H1 (cell line): ENCODE measurements around the gene JUN. TPM values are rescaled to one million over a fixed set of nuclear protein-coding genes. Genes with fewer than 3 reads are reported as not detected.

Source experiments
- CTCF ChIA-PET: fragments of 300-600 bp; sonication (Branson Sonifier 250); formaldehyde crosslinking; loops from one replicate; lab custom pipeline; 2021; ENCODE audit not compliant: partially characterized antibody; lab: Charles Lee
- POLR2A ChIA-PET: fragments of 300-600 bp; sonication (Branson Sonifier 250); formaldehyde crosslinking; loops from one replicate; lab custom pipeline; 2021; ENCODE audit warnings: inconsistent platforms; ENCODE audit not compliant: partially characterized antibody; lab: Charles Lee
- DNase-seq, 2 experiments: peaks; one replicate each; pipeline versions ENCODE4 v3.0.0 to v3.0.0-alpha.2; 2010 to 2022; ENCODE audit warnings: low spot score in 2 of 2, low read depth in 1 of 2, mixed read lengths in 1 of 2
- FAIRE-seq: peaks from 2 replicates; lab custom pipeline; 2011; peaks lifted over from hg19 to GRCh38; lab: Jason Lieb, UNC
- H2AFZ ChIP-seq: 2 replicates; pipeline ENCODE4 v1.8.1; 2012; ENCODE audit warnings: low read length, inconsistent platforms
- H2AK5ac ChIP-seq: 2 replicates; pipeline ENCODE4 v1.6.1; 2013; ENCODE audit warnings: low read depth, low read length
- H2BK120ac ChIP-seq: replicated peaks from 2 replicates; pipeline ENCODE3; 2013; ENCODE audit warnings: low read depth, low read length, inconsistent platforms
- H2BK12ac ChIP-seq: 2 replicates; pipeline ENCODE4 v1.6.1; 2013; ENCODE audit warnings: low read depth, low read length
- H2BK15ac ChIP-seq: 2 replicates; pipeline ENCODE4 v1.6.1; 2013; ENCODE audit warnings: low read length
- H2BK20ac ChIP-seq: 2 replicates; pipeline ENCODE4 v1.6.1; 2013; ENCODE audit warnings: low read length
- H2BK5ac ChIP-seq: 2 replicates; pipeline ENCODE4 v1.6.1; 2013; ENCODE audit warnings: low read depth, low read length
- H3K14ac ChIP-seq: 2 replicates; pipeline ENCODE4 v1.6.1; 2013; ENCODE audit warnings: inconsistent platforms; ENCODE audit not compliant: insufficient read length
- H3K18ac ChIP-seq: 2 replicates; pipeline ENCODE4 v1.6.1; 2013; ENCODE audit warnings: low read length; ENCODE audit errors: extremely low read depth
- H3K23ac ChIP-seq: 2 replicates; pipeline ENCODE4 v1.6.1; 2013; ENCODE audit warnings: inconsistent platforms; ENCODE audit not compliant: insufficient read length
- H3K23me2 ChIP-seq: 2 replicates; pipeline ENCODE4 v1.6.1; 2013; ENCODE audit warnings: low read depth, low read length
- H3K27ac ChIP-seq: 2 replicates; pipeline ENCODE4 v1.6.1; 2011; ENCODE audit warnings: low read depth, low read length, inconsistent platforms
- H3K27me3 ChIP-seq, 4 experiments: replicated peaks in 1 of 4; 1 replicate in 1 of 4; 2 replicates in 3 of 4; pipeline versions ENCODE4 v1.6.1 to v1.8.1; 2011 to 2013; ENCODE audit warnings: low read length in 3 of 4, mild to moderate bottlenecking in 3 of 4, inconsistent platforms in 2 of 4, mixed read lengths in 2 of 4, moderate library complexity in 1 of 4; ENCODE audit not compliant: control insufficient read depth in 3 of 4, insufficient read depth in 3 of 4; ENCODE audit errors: extremely low read depth in 1 of 4
- H3K36me3 ChIP-seq, 4 experiments: 2 replicates each; pipeline versions ENCODE4 v1.6.1 to v1.8.1; 2011 to 2013; ENCODE audit warnings: mild to moderate bottlenecking in 4 of 4, low read length in 3 of 4, moderate library complexity in 2 of 4, control low read depth in 1 of 4, inconsistent platforms in 1 of 4; ENCODE audit not compliant: insufficient read depth in 4 of 4, control insufficient read depth in 2 of 4
- H3K4ac ChIP-seq: replicated peaks from 2 replicates; pipeline ENCODE3; 2013; ENCODE audit warnings: low read length, low read depth, mixed read lengths, inconsistent platforms; ENCODE audit not compliant: insufficient read length
- H3K4me1 ChIP-seq, 4 experiments: replicated peaks in 1 of 4; 1 replicate in 1 of 4; 2 replicates in 3 of 4; pipeline versions ENCODE4 v1.6.1 to v1.8.1; 2011 to 2013; ENCODE audit warnings: low read length in 3 of 4, inconsistent platforms in 2 of 4, mixed read lengths in 1 of 4; ENCODE audit not compliant: insufficient read depth in 4 of 4, control insufficient read depth in 3 of 4
- H3K4me2 ChIP-seq, 2 experiments: 2 replicates each; pipeline versions ENCODE4 v1.6.1 to v1.8.1; 2011 to 2013; ENCODE audit warnings: low read depth in 2 of 2, low read length in 2 of 2, control low read depth in 1 of 2, inconsistent platforms in 1 of 2, mild to moderate bottlenecking in 1 of 2; ENCODE audit not compliant: insufficient read depth in 1 of 2
- H3K4me3 ChIP-seq, 4 experiments: fragments of 200-600, 300-600 bp in 1 of 4; sonication (generic), shearing (Covaris generic), sonication (Bioruptor Twin) in 1 of 4; 2 replicates each; pipeline versions ENCODE4 v1.5.1 to v1.8.1; 2011 to 2016; ENCODE audit warnings: low read length in 4 of 4, low read depth in 3 of 4, control low read depth in 2 of 4, inconsistent platforms in 2 of 4, mild to moderate bottlenecking in 2 of 4, mixed read lengths in 1 of 4, moderate library complexity in 1 of 4; ENCODE audit not compliant: insufficient read depth in 2 of 4; ENCODE audit errors: extremely low read depth in 1 of 4
- H3K56ac ChIP-seq: replicated peaks from 2 replicates; pipeline ENCODE3; 2013; ENCODE audit warnings: low read depth, mild to moderate bottlenecking, mixed read lengths, low read length, inconsistent platforms; ENCODE audit not compliant: insufficient read length
- H3K79me1 ChIP-seq: 2 replicates; pipeline ENCODE4 v1.6.1; 2013; ENCODE audit warnings: low read depth, low read length, control low read depth
- H3K79me2 ChIP-seq, 2 experiments: 2 replicates each; pipeline versions ENCODE4 v1.6.1 to v1.8.1; 2012 to 2013; ENCODE audit warnings: low read length in 2 of 2, mild to moderate bottlenecking in 2 of 2, inconsistent platforms in 1 of 2; ENCODE audit not compliant: insufficient read depth in 2 of 2, control insufficient read depth in 1 of 2
- H3K9ac ChIP-seq, 4 experiments: replicated peaks in 1 of 4; 1 replicate in 1 of 4; 2 replicates in 3 of 4; pipeline versions ENCODE4 v1.6.1 to v1.8.1; 2011 to 2013; ENCODE audit warnings: low read depth in 3 of 4, low read length in 3 of 4, control low read depth in 2 of 4, mild to moderate bottlenecking in 2 of 4, moderate library complexity in 2 of 4, inconsistent platforms in 1 of 4; ENCODE audit errors: extremely low read depth in 1 of 4
- H3K9me3 ChIP-seq, 2 experiments: 2 replicates each; pipeline versions ENCODE4 v1.6.1 to v1.8.1; 2012 to 2013; ENCODE audit warnings: mild to moderate bottlenecking in 2 of 2, moderate library complexity in 2 of 2, control low read depth in 1 of 2, inconsistent platforms in 1 of 2, low read depth in 1 of 2, low read length in 1 of 2, mixed read lengths in 1 of 2; ENCODE audit not compliant: insufficient read depth in 2 of 2
- H4K20me1 ChIP-seq, 2 experiments: replicated peaks in 1 of 2; 2 replicates each; pipeline versions ENCODE3 to v1.8.1; 2011 to 2013; ENCODE audit warnings: inconsistent platforms in 2 of 2, low read length in 2 of 2, mild to moderate bottlenecking in 1 of 2; ENCODE audit not compliant: insufficient read depth in 2 of 2, control insufficient read depth in 1 of 2
- H4K5ac ChIP-seq: 2 replicates; pipeline ENCODE4 v1.6.1; 2013; ENCODE audit warnings: low read length, low read depth, mixed read lengths, inconsistent platforms; ENCODE audit not compliant: insufficient read length
- H4K8ac ChIP-seq: 2 replicates; pipeline ENCODE4 v1.8.0; 2013; ENCODE audit warnings: mild to moderate bottlenecking, moderate library complexity, low read length, inconsistent platforms; ENCODE audit not compliant: insufficient read depth; ENCODE audit errors: extremely low read depth
- H4K91ac ChIP-seq: replicated peaks from 2 replicates; pipeline ENCODE3; 2013; ENCODE audit warnings: low read length, mixed read lengths, inconsistent platforms; ENCODE audit not compliant: insufficient read length
- CEBPB ChIP-seq: IDR thresholded peaks from 2 replicates; pipeline ENCODE4 v1.6.1; 2012; ENCODE audit warnings: low read depth, low read length
- EGR1 ChIP-seq: IDR thresholded peaks from 2 replicates; pipeline ENCODE4 v1.6.1; 2011; ENCODE audit warnings: low read depth, low read length, borderline replicate concordance
- KDM4A ChIP-seq: IDR thresholded peaks from one replicate; pipeline ENCODE4 v1.7.1; 2012; ENCODE audit warnings: low read depth, mild to moderate bottlenecking, moderate library complexity, low read length, inconsistent platforms; ENCODE audit not compliant: severe bottlenecking
- NANOG ChIP-seq: IDR thresholded peaks from 2 replicates; pipeline ENCODE4 v1.6.1; 2011; ENCODE audit warnings: low read length, low read depth, mild to moderate bottlenecking, inconsistent platforms; ENCODE audit not compliant: insufficient read depth, poor library complexity, severe bottlenecking
- RAD21 ChIP-seq, 2 experiments: IDR thresholded peaks in 1 of 2; conservative IDR thresholded peaks in 1 of 2; 2 replicates each; pipeline ENCODE4 v1.6.1; 2011; ENCODE audit warnings: low read depth in 2 of 2, low read length in 2 of 2, improper control_type of control experiment in 1 of 2, inconsistent platforms in 1 of 2, mild to moderate bottlenecking in 1 of 2, moderate library complexity in 1 of 2
- SIX5 ChIP-seq: IDR thresholded peaks from 2 replicates; pipeline ENCODE4 v1.6.1; 2011; ENCODE audit warnings: mild to moderate bottlenecking, low read depth, low read length
- SP4 ChIP-seq: IDR thresholded peaks from 2 replicates; pipeline ENCODE4 v1.6.1; 2012; ENCODE audit warnings: low read length, inconsistent platforms
- TAF7 ChIP-seq: optimal IDR thresholded peaks from 2 replicates; pipeline ENCODE3; 2011; ENCODE audit warnings: low read depth, mild to moderate bottlenecking, inconsistent platforms, low read length, moderate library complexity, borderline replicate concordance
- TEAD4 ChIP-seq: IDR thresholded peaks from 2 replicates; pipeline ENCODE4 v1.6.1; 2012; ENCODE audit warnings: low read depth, low read length, inconsistent platforms, mixed read lengths
- WGBS, 2 experiments: shearing (Covaris generic) in 1 of 2; methylation state at CpG; one replicate each; pipeline versions ENCODE4 v1.1.6 to v1.1.7; 2013 to 2015; ENCODE audit warnings: low lambda C conversion rate in 2 of 2, mixed read lengths in 2 of 2, inconsistent platforms in 1 of 2, low coverage in 1 of 2, missing lambda C conversion rate in 1 of 2; ENCODE audit not compliant: insufficient replicate concordance in 2 of 2, insufficient coverage in 1 of 2, insufficient read length in 1 of 2; ENCODE audit errors: extremely low coverage in 1 of 2, missing lambda C conversion rate in 1 of 2; 5-methylcytosine and 5-hydroxymethylcytosine counted together
- polyA plus RNA-seq, 7 experiments: library from polyadenylated mRNA; depleted of rRNA in 3 of 7; stranded (reverse) in 5 of 7; unstranded in 2 of 7; fragments of >200 nt in 5 of 7; fragments of 200-250 nt in 2 of 7; gene quantifications; 1 replicate in 5 of 7; 2 replicates in 1 of 7; 4 replicates in 1 of 7; pipeline versions ENCODE4 v1.2.1 to v1.2.3, GENCODE V29; 2011 to 2013; ENCODE audit warnings: missing spikeins in 2 of 7, mixed read lengths in 2 of 7
- total RNA-seq: library from RNA; stranded (reverse); fragmentation: NEBNext Ultra II Directional; extraction: Animal tissue kit (Norgen Biotek cat#: 25700); gene quantifications from 2 replicates; pipeline ENCODE4 v1.2.1, GENCODE V29; 2021
- TF ChIP-seq, protein P1 (sequence below), 3 experiments: IDR thresholded peaks; 1 replicate in 2 of 3; 2 replicates in 1 of 3; pipeline versions ENCODE4 v1.5.1 to v1.6.1; 2011; ENCODE audit warnings: low read length in 3 of 3, mild to moderate bottlenecking in 3 of 3, inconsistent platforms in 2 of 3, low read depth in 1 of 3, moderate library complexity in 1 of 3; ENCODE audit not compliant: insufficient read depth in 1 of 3; ENCODE audit errors: control extremely low read depth in 1 of 3
- TF ChIP-seq, protein P2 (sequence below): IDR thresholded peaks from 2 replicates; pipeline ENCODE4 v1.6.1; 2012; ENCODE audit warnings: inconsistent platforms

Gene JUN
- total and polyA plus RNA-seq, 2 of the 8 experiments (the other 6 are each of a cell fraction or from before 2014, with no cell fraction given) = 4.4 to 10.9 TPM

DNA sequence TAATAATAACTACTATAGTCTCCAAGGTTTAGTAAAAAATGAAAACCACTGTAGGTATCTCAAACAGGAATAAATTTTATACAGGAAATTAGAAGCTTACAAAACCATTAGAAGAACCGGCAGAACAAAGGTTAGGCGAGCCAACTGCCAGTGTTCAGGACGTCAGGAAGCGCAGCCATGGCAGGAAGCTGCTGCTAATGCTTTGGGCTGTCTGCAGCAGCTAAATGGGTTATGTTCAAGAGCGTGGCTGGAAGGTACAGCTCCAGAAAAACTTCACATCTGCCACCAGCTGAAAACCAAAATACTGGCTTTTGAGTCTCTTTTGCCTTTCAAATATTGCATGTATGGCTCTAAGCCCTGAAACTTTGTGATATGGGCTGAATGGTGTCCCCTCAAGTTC lies 48.3 kb downstream of the JUN start:
- no peak overlapping the region for H4K8ac ChIP-seq
- H2AK5ac ChIP-seq = no peak overlapping the region
- no peak overlapping the region for H4K5ac ChIP-seq
- no peak for DNase-seq
- WGBS, 2 experiments = 91% methylated on average over 5 of the region's 5 CpGs; no CpG with 5 or more reads in 1 of the 2 experiments
- H2BK15ac ChIP-seq = no peak overlapping the region
- H2BK120ac ChIP-seq = no peak overlapping the region
- ChIA-PET CTCF (interaction anchor here (0.7 kb wide), 1 partner anchor 1024 kb away, joined by 3 read pairs; no protein-coding TSS in a partner anchor), POLR2A (no interaction called here)
- no peak overlapping the region for H3K23ac ChIP-seq
- H2BK12ac ChIP-seq = no peak overlapping the region
- H3K18ac ChIP-seq = no peak overlapping the region
- H2BK20ac ChIP-seq = no peak overlapping the region
- H4K91ac ChIP-seq = no peak overlapping the region
- no peaks in the 10 kb centered on the region for H3K27me3 ChIP-seq
- FAIRE-seq = no peak
- no peaks in the 10 kb centered on the region for H3K79me2 ChIP-seq
- H3K14ac ChIP-seq = no peak overlapping the region
- no peaks in the 10 kb centered on the region for H3K4me1 ChIP-seq
- no peak overlapping the region for H3K27ac ChIP-seq
- no peak overlapping the region for H3K4me3 ChIP-seq
- no peak overlapping the region for H3K4me2 ChIP-seq
- no peaks in the 10 kb centered on the region for H3K9me3 ChIP-seq
- no peak overlapping the region for H3K9ac ChIP-seq
- H3K4ac ChIP-seq = no peak overlapping the region
- no peak overlapping the region for H3K56ac ChIP-seq
- H3K36me3 ChIP-seq = no peaks in the 10 kb centered on the region
- H2BK5ac ChIP-seq = no peak overlapping the region
- H2AFZ ChIP-seq = no peak overlapping the region
- H3K79me1 ChIP-seq = no peaks in the 10 kb centered on the region
- no peaks in the 10 kb centered on the region for H3K23me2 ChIP-seq
- no peaks in the 10 kb centered on the region for H4K20me1 ChIP-seq
- TF ChIP-seq, protein P1, sequence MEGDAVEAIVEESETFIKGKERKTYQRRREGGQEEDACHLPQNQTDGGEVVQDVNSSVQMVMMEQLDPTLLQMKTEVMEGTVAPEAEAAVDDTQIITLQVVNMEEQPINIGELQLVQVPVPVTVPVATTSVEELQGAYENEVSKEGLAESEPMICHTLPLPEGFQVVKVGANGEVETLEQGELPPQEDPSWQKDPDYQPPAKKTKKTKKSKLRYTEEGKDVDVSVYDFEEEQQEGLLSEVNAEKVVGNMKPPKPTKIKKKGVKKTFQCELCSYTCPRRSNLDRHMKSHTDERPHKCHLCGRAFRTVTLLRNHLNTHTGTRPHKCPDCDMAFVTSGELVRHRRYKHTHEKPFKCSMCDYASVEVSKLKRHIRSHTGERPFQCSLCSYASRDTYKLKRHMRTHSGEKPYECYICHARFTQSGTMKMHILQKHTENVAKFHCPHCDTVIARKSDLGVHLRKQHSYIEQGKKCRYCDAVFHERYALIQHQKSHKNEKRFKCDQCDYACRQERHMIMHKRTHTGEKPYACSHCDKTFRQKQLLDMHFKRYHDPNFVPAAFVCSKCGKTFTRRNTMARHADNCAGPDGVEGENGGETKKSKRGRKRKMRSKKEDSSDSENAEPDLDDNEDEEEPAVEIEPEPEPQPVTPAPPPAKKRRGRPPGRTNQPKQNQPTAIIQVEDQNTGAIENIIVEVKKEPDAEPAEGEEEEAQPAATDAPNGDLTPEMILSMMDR (IDR thresholded peaks at IDR 0.05; ENCODE audit: control extremely low read depth in 1 of 3, insufficient read depth in 1 of 3, low read depth in 1 of 3, low read length in 3 of 3) = no peak
- TF ChIP-seq RAD21 (IDR thresholded peaks at IDR 0.05 in 1 of 2, conservative IDR thresholded peaks at IDR 0.05 in 1 of 2; ENCODE audit: low read depth in 2 of 2, low read length in 2 of 2) (no peak), EGR1 (no peak), NANOG (no peak), CEBPB (no peak), SP4 (no peak), SIX5 (no peak), TAF7 (no peak), TEAD4 (no peak), KDM4A (no peak)
- TF ChIP-seq, protein P2, sequence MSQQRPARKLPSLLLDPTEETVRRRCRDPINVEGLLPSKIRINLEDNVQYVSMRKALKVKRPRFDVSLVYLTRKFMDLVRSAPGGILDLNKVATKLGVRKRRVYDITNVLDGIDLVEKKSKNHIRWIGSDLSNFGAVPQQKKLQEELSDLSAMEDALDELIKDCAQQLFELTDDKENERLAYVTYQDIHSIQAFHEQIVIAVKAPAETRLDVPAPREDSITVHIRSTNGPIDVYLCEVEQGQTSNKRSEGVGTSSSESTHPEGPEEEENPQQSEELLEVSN = no peak
